ENCODE measurements around the gene PSG5. TPM values are rescaled to one million over a fixed set of nuclear protein-coding genes. Genes with fewer than 3 reads are reported as not detected.
"Not testable (repeated sequence)": the region's sequence is repeated elsewhere in the genome, so short reads cannot be mapped to it uniquely, and the experiment has no call there.

Gene PSG5
- total RNA-seq (not detected), polyA plus RNA-seq (not detected)
- long read RNA-seq, donor 1 = 0 reads
- long read RNA-seq, donor 2 = 0 reads
- long read RNA-seq, donor 3 = 0 reads
- long read RNA-seq, donor 4 = 0 reads

GRCh38 chr19:43186311-43186935 is at the start of gene PSG5:
Gene PSG5, minus strand, starts transcription at chr19:43186536. Its CDS starts 131 bp downstream, at chr19:43186405.
- 69% methylated on average over 7 of the region's 7 CpGs for WGBS

DNA sequence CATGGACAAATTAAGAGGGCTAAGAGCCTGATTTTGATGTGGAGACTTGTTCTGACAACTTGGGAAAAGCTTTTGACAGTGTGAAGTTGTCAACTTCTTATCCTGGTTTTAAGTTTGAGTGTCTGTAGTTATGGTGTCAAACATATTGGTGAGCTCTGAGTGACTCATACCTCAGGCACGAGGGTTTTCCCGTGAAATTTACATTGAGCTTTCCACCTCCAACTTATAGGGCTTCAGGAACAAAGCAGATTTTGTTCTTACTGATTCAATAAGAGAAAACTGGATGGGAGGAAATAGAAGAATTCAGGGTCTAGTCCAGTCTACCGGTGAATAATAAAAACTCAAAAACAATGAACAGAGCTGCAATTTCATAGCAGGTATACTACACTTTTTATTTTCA is 49.4 kb upstream of the PSG5 start:
- H3K27ac ChIP-seq (ENCODE audit: low read length); ATAC-seq; H3K4me1 ChIP-seq (ENCODE audit: control insufficient read depth, insufficient read depth, low read length); intact Hi-C loops (cut with DNase I); H3K9me3 ChIP-seq (ENCODE audit: control insufficient read depth, low read length); H3K27me3 ChIP-seq (ENCODE audit: control insufficient read depth, insufficient read depth); DNase-seq; H3K4me3 ChIP-seq (ENCODE audit: low read length): not testable (repeated sequence)
- 60% methylated on average over 3 of the region's 3 CpGs for WGBS

More at GRCh38 chr19:43186311-43186935, at the start of gene PSG5:
- H3K4me1 ChIP-seq (ENCODE audit: control insufficient read depth, insufficient read depth, low read length); intact Hi-C loops (cut with DNase I); H3K27ac ChIP-seq (ENCODE audit: low read length); H3K27me3 ChIP-seq (ENCODE audit: control insufficient read depth, insufficient read depth); ATAC-seq; H3K9me3 ChIP-seq (ENCODE audit: control insufficient read depth, low read length); DNase-seq; H3K4me3 ChIP-seq (ENCODE audit: low read length): not testable (repeated sequence)

- Histone ChIP-seq H3K27ac (ENCODE audit: low read length) (no peak overlapping the region), H3K4me1 (ENCODE audit: control insufficient read depth, insufficient read depth, low read length) (no peaks in the 10 kb centered on the region), H3K9me3 (ENCODE audit: control insufficient read depth, low read length) (peaks cover 1% of the 10 kb centered on the region), H3K4me3 (ENCODE audit: low read length) (no peak overlapping the region), H3K27me3 (ENCODE audit: control insufficient read depth, insufficient read depth) (no peaks in the 10 kb centered on the region)
- DNase-seq (no peak), ATAC-seq (no peak)
- WGBS = 77% methylated on average over 2 of the region's 2 CpGs
- intact Hi-C loops (cut with DNase I) = no loop called here
Observed at GRCh38 chr19:43229315-43229714, 43.0 kb upstream of the PSG5 start.

DNA sequence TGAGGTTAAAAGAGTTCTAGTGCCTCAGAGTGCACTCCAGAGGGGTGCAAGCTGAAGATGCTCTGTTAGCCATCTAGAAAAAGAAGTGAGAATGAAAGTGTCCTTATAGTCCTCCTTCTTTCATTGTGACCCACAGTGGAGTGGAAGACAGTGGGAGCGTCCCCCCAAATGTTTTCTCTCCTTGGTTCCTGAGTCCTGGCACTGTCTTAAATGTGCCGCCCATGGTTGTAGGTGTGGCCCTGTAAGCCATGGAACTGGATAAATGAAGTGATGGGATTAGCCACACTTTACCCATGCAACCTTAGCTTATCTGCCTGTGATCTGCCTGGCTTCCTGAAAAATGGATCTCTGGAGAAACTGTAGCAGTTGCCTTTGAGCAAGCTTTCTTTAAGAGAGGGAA is 42.4 kb upstream of the PSG5 start:
- H3K4me3 ChIP-seq (ENCODE audit: low read length); H3K9me3 ChIP-seq (ENCODE audit: control insufficient read depth, low read length); H3K27me3 ChIP-seq (ENCODE audit: control insufficient read depth, insufficient read depth); intact Hi-C loops (cut with DNase I); ATAC-seq; H3K27ac ChIP-seq (ENCODE audit: low read length); H3K4me1 ChIP-seq (ENCODE audit: control insufficient read depth, insufficient read depth, low read length); DNase-seq: not testable (repeated sequence)
- WGBS = 73% methylated on average over 2 of the region's 2 CpGs

GRCh38 chr19:43226986-43227385 is 40.6 kb upstream of the PSG5 start:
- H3K9me3 ChIP-seq (ENCODE audit: control insufficient read depth, low read length); H3K4me1 ChIP-seq (ENCODE audit: control insufficient read depth, insufficient read depth, low read length); H3K27me3 ChIP-seq (ENCODE audit: control insufficient read depth, insufficient read depth); DNase-seq; intact Hi-C loops (cut with DNase I); H3K27ac ChIP-seq (ENCODE audit: low read length); H3K4me3 ChIP-seq (ENCODE audit: low read length); ATAC-seq: not testable (repeated sequence)
- 72% methylated on average over 1 of the region's 1 CpG for WGBS

GRCh38 chr19:43224855-43225253 is 38.5 kb upstream of the PSG5 start:
- H3K27ac ChIP-seq (ENCODE audit: low read length) = no peak overlapping the region
- 86% methylated on average over 2 of the region's 2 CpGs for WGBS
- intact Hi-C loops (cut with DNase I) = no loop called here
- no peak overlapping the region for H3K4me3 ChIP-seq (ENCODE audit: low read length)
- H3K9me3 ChIP-seq (ENCODE audit: control insufficient read depth, low read length) = peaks cover 1% of the 10 kb centered on the region
- no peaks in the 10 kb centered on the region for H3K4me1 ChIP-seq (ENCODE audit: control insufficient read depth, insufficient read depth, low read length)
- ATAC-seq (no peak), DNase-seq (no peak)
- H3K27me3 ChIP-seq (ENCODE audit: control insufficient read depth, insufficient read depth) = no peaks in the 10 kb centered on the region

- H3K4me1 ChIP-seq (ENCODE audit: control insufficient read depth, insufficient read depth, low read length); DNase-seq; ATAC-seq; H3K27me3 ChIP-seq (ENCODE audit: control insufficient read depth, insufficient read depth); intact Hi-C loops (cut with DNase I); H3K27ac ChIP-seq (ENCODE audit: low read length); H3K4me3 ChIP-seq (ENCODE audit: low read length); H3K9me3 ChIP-seq (ENCODE audit: control insufficient read depth, low read length): not testable (repeated sequence)
- WGBS = 64% methylated on average over 5 of the region's 5 CpGs
Observed at GRCh38 chr19:43224201-43224854, 38.0 kb upstream of the PSG5 start.

GRCh38 chr19:43221891-43222290 is 35.6 kb upstream of the PSG5 start:
- intact Hi-C loops (cut with DNase I); H3K4me3 ChIP-seq (ENCODE audit: low read length); ATAC-seq; H3K9me3 ChIP-seq (ENCODE audit: control insufficient read depth, low read length); H3K4me1 ChIP-seq (ENCODE audit: control insufficient read depth, insufficient read depth, low read length); H3K27me3 ChIP-seq (ENCODE audit: control insufficient read depth, insufficient read depth); H3K27ac ChIP-seq (ENCODE audit: low read length); DNase-seq: not testable (repeated sequence)
- 91% methylated on average over 22 of the region's 22 CpGs for WGBS

DNA sequence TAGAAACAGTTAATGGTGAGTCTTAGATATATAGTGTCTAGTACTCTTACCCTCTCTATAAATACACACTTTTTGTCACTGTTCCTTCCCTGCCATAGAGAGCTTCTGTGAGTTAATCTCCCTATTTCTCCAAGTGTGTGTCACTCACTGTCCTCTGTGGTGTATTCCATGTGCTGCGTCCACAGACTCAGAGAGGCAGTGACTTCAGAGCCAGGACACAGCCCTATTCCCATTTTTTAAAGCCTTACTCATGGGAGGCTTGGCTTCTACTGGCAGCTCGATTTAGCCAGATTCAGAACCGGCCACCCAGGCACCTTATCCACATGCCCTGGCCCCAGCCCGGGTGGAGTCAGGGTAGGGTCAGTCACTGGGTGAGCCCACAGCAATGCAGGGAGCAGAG is 32.8 kb upstream of the PSG5 start:
- DNase-seq; H3K27ac ChIP-seq (ENCODE audit: low read length); H3K9me3 ChIP-seq (ENCODE audit: control insufficient read depth, low read length); H3K27me3 ChIP-seq (ENCODE audit: control insufficient read depth, insufficient read depth); H3K4me3 ChIP-seq (ENCODE audit: low read length); ATAC-seq; intact Hi-C loops (cut with DNase I); H3K4me1 ChIP-seq (ENCODE audit: control insufficient read depth, insufficient read depth, low read length): not testable (repeated sequence)
- 79% methylated on average over 4 of the region's 4 CpGs for WGBS

DNA sequence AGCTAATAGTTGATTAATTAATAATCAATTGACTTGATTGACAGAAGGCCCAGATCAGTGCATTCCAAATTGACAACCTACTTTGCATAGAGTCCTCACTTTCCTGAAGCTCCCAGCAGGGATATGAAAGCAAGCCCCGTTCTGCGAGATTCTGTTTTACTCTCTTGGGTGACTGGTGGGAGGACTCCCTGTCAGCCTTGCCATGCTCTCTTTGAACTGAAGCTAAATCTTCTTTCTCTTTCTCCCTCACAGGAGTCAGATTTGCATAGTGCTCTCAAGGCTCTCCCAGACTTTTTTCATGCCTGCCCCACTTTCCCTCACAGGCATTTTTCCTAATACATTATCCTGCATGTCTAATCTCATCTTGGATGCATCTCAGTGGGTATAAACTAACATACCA is 29.5 kb upstream of the PSG5 start:
- WGBS = 22% methylated on average over 2 of the region's 2 CpGs
- intact Hi-C loops (cut with DNase I); ATAC-seq: not testable (repeated sequence)

DNA sequence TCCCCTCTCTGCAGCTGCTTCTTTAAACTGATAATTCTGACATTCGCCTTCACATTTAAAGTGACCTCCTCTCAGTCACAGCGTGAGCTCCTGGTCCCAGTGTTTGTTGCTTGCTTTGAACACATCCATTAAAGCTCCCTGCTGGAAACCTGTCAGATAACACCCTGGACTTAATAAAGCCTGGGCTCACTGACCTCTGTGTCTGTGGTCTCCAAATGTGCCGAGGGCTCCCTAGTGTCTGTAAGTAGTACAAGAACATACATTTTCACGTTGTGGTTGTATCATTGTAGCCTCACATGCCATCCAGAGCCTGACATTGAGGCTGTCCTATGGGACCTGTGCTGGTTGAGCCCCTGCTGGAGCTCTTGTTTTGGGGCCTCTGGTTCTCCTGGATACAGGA is 21.7 kb upstream of the PSG5 start:
- ATAC-seq = no peak
- 24% methylated on average over 4 of the region's 4 CpGs for WGBS
- no peak for DNase-seq

More for the DNA sequence above, 29.5 kb upstream of the PSG5 start:
- DNase-seq; H3K4me3 ChIP-seq (ENCODE audit: low read length); H3K27me3 ChIP-seq (ENCODE audit: control insufficient read depth, insufficient read depth); H3K27ac ChIP-seq (ENCODE audit: low read length); H3K4me1 ChIP-seq (ENCODE audit: control insufficient read depth, insufficient read depth, low read length); H3K9me3 ChIP-seq (ENCODE audit: control insufficient read depth, low read length): not testable (repeated sequence)

More for the DNA sequence above, 21.7 kb upstream of the PSG5 start:
- Histone ChIP-seq H3K27ac (ENCODE audit: low read length) (no peak overlapping the region), H3K4me1 (ENCODE audit: control insufficient read depth, insufficient read depth, low read length) (no peaks in the 10 kb centered on the region), H3K27me3 (ENCODE audit: control insufficient read depth, insufficient read depth) (no peaks in the 10 kb centered on the region), H3K9me3 (ENCODE audit: control insufficient read depth, low read length) (no peaks in the 10 kb centered on the region), H3K4me3 (ENCODE audit: low read length) (no peak overlapping the region)
- intact Hi-C loops (cut with DNase I) = no loop called here

All from right cardiac atrium (tissue), 5 donors.